Loucy (cell line): Measurements from ENCODE around the gene ARHGAP10.

Source experiments
- H2AFZ ChIP-seq: fragments of 200-600 bp; sonication (generic); 2 replicates; pipeline ENCODE4 v1.6.0; 2016; ENCODE audit warnings: antibody characterized with exemption, mild to moderate bottlenecking, low read length, moderate library complexity
- H3F3A ChIP-seq: fragments of 200-600 bp; 2 replicates; pipeline ENCODE4 v1.6.0; 2016; ENCODE audit warnings: antibody characterized with exemption, low read depth, mild to moderate bottlenecking
- H3K27me3 ChIP-seq: fragments of 200-600 bp; sonication (generic); 2 replicates; pipeline ENCODE4 v1.6.1; 2014; ENCODE audit warnings: low read length, mild to moderate bottlenecking; ENCODE audit not compliant: insufficient read depth, poor library complexity, severe bottlenecking
- H3K36me3 ChIP-seq: fragments of 200-600 bp; sonication (generic); 2 replicates; pipeline ENCODE4 v1.6.1; 2016; ENCODE audit warnings: low read length; ENCODE audit not compliant: insufficient read depth
- H3K4me1 ChIP-seq: fragments of 200-600 bp; sonication (generic); 2 replicates; pipeline ENCODE4 v1.5.1; 2014; ENCODE audit warnings: low read length, mild to moderate bottlenecking; ENCODE audit not compliant: insufficient read depth, poor library complexity, severe bottlenecking
- H3K4me2 ChIP-seq: fragments of 200-600 bp; sonication (generic); 2 replicates; pipeline ENCODE4 v1.6.0; 2014; ENCODE audit warnings: antibody characterized with exemption, low read length, low read depth, mild to moderate bottlenecking; ENCODE audit not compliant: poor library complexity, severe bottlenecking
- H3K4me3 ChIP-seq: fragments of 200-600 bp; sonication (generic); 2 replicates; pipeline ENCODE4 v1.5.1; 2014; ENCODE audit warnings: low read length, mild to moderate bottlenecking, mixed read lengths; ENCODE audit not compliant: poor library complexity, severe bottlenecking
- H3K79me2 ChIP-seq: fragments of 200-600 bp; sonication (generic); 2 replicates; pipeline ENCODE4 v1.6.1; 2014; ENCODE audit warnings: low read length; ENCODE audit not compliant: insufficient read depth
- H3K9ac ChIP-seq: fragments of 200-600 bp; sonication (generic); 2 replicates; pipeline ENCODE4 v1.6.0; 2014; ENCODE audit warnings: mild to moderate bottlenecking, low read depth, low read length, moderate library complexity; ENCODE audit not compliant: poor library complexity, severe bottlenecking
- H3K9me2 ChIP-seq: fragments of 200-600 bp; sonication (generic); replicated peaks from 2 replicates; pipeline ENCODE4 v1.6.1; 2016; ENCODE audit warnings: low read depth, low read length, mixed read lengths
- H3K9me3 ChIP-seq: fragments of 200-600 bp; sonication (generic); 2 replicates; pipeline ENCODE4 v1.6.1; 2014; ENCODE audit warnings: mild to moderate bottlenecking, antibody characterized with exemption, low read length, low read depth; ENCODE audit not compliant: insufficient read depth
- H4K20me1 ChIP-seq: fragments of 200-600 bp; sonication (generic); 2 replicates; pipeline ENCODE4 v1.6.0; 2014; ENCODE audit warnings: antibody characterized with exemption, low read length, mild to moderate bottlenecking; ENCODE audit not compliant: insufficient read depth, poor library complexity, severe bottlenecking
- CTCF ChIP-seq: fragments of 200-600 bp; sonication (generic); conservative IDR thresholded peaks from 2 replicates; pipeline ENCODE4 v1.5.1; 2014; ENCODE audit warnings: mild to moderate bottlenecking, antibody characterized with exemption, low read length
- EZH2phosphoT487 ChIP-seq: fragments of 200-600 bp; IDR thresholded peaks from 2 replicates; pipeline ENCODE4 v1.6.1; 2018; ENCODE audit warnings: antibody characterized with exemption, mild to moderate bottlenecking, moderate library complexity, borderline replicate concordance

Gene ARHGAP10

GRCh38 chr4:147777456-147778091 is 45.7 kb downstream of the ARHGAP10 start:
- Histone ChIP-seq H3K4me2 (no peak overlapping the region), H3F3A (no peaks in the 10 kb centered on the region), H3K9ac (no peak overlapping the region), H3K9me3 (no peaks in the 10 kb centered on the region), H3K4me3 (no peak overlapping the region), H4K20me1 (peaks cover 4% of the 10 kb centered on the region), H3K79me2 (peaks cover 46% of the 10 kb centered on the region), H3K27me3 (peaks cover 16% of the 10 kb centered on the region), H3K36me3 (no peaks in the 10 kb centered on the region), H3K9me2 (no peaks in the 10 kb centered on the region), H3K4me1 (peaks cover 9% of the 10 kb centered on the region), H2AFZ (no peak overlapping the region)
- TF ChIP-seq CTCF: no peak
- no peak for TF ChIP-seq EZH2phosphoT487

GRCh38 chr4:147778942-147779341 is 47.1 kb downstream of the ARHGAP10 start:
- no peaks in the 10 kb centered on the region for H3F3A ChIP-seq
- no peak overlapping the region for H3K4me2 ChIP-seq
- no peak overlapping the region for H3K9ac ChIP-seq
- no peaks in the 10 kb centered on the region for H3K36me3 ChIP-seq
- H3K4me3 ChIP-seq: no peak overlapping the region
- H3K79me2 ChIP-seq: peaks cover 42% of the 10 kb centered on the region
- peaks cover 9% of the 10 kb centered on the region for H3K4me1 ChIP-seq
- no peak overlapping the region for H2AFZ ChIP-seq
- H3K9me3 ChIP-seq: no peaks in the 10 kb centered on the region
- no peaks in the 10 kb centered on the region for H3K9me2 ChIP-seq
- H4K20me1 ChIP-seq: no peaks in the 10 kb centered on the region
- TF ChIP-seq EZH2phosphoT487 (no peak), CTCF (no peak)
- peaks cover 3% of the 10 kb centered on the region for H3K27me3 ChIP-seq

- H3K4me2 ChIP-seq: no peak overlapping the region
- H3F3A ChIP-seq: no peaks in the 10 kb centered on the region
- H3K9me2 ChIP-seq: no peaks in the 10 kb centered on the region
- no peak overlapping the region for H3K9ac ChIP-seq
- H3K79me2 ChIP-seq: peaks cover 39% of the 10 kb centered on the region; the same call in 1 of the 2 replicates
- no peaks in the 10 kb centered on the region for H4K20me1 ChIP-seq
- TF ChIP-seq CTCF (no peak), EZH2phosphoT487 (no peak)
- no peaks in the 10 kb centered on the region for H3K9me3 ChIP-seq
- no peak overlapping the region for H2AFZ ChIP-seq
- H3K4me3 ChIP-seq: no peak overlapping the region
- no peaks in the 10 kb centered on the region for H3K27me3 ChIP-seq
- no peaks in the 10 kb centered on the region for H3K36me3 ChIP-seq
- H3K4me1 ChIP-seq: peaks cover 9% of the 10 kb centered on the region
These were observed 47.6 kb downstream of the ARHGAP10 start for GRCh38 chr4:147779451-147779850.
